ENCODE data around the gene C19orf38.

DNA sequence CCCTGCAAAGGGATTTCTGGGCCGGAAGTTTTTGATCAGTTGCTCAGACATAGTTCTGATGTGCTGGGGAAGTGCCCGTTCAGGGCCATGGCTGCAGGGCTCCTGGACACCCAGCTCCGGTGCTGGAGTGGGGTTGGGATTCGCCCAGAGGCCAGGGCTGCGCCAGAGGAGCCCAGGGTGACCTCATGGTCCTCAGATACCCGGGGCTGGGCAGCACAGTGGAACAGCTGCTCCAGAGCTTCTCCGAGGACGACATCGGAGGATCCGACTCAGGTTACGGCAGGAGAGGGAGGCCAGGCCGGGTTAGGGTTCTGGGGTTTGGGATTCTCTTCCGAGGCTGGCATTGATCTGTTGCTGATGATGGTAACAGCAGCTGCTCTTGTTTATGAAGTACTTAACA, 44.0 kb downstream of the C19orf38 start:
- TF ChIP-seq CTCF (IDR thresholded peaks at IDR 0.05), result no peak
- no peak for TF ChIP-seq TCF12 (IDR thresholded peaks at IDR 0.05)
- no peak for TF ChIP-seq RAD21 (IDR thresholded peaks at IDR 0.05; ENCODE audit: low read length)
